IPS-20b (cell line): ENCODE measurements around the gene SDCCAG8.

Experiments used
- H3K27ac ChIP-seq: one replicate; pipeline ENCODE4 v1.5.1; 2013; ENCODE audit warnings: low read length
- H3K27me3 ChIP-seq: 2 replicates; pipeline ENCODE4 v1.6.1; 2013; ENCODE audit warnings: mild to moderate bottlenecking, low read length, inconsistent platforms; ENCODE audit not compliant: insufficient read depth
- H3K36me3 ChIP-seq: 2 replicates; pipeline ENCODE4 v1.6.1; 2013; ENCODE audit warnings: low read depth, mild to moderate bottlenecking, inconsistent platforms, low read length, moderate library complexity; ENCODE audit not compliant: insufficient read depth
- H3K4me1 ChIP-seq: 2 replicates; pipeline ENCODE4 v1.6.1; 2013; ENCODE audit warnings: mild to moderate bottlenecking, control low read depth, inconsistent platforms, low read length, moderate library complexity; ENCODE audit not compliant: insufficient read depth
- H3K4me3 ChIP-seq: 2 replicates; pipeline ENCODE4 v1.5.1; 2013; ENCODE audit warnings: mild to moderate bottlenecking, low read length, inconsistent platforms
- H3K9ac ChIP-seq: 2 replicates; pipeline ENCODE4 v1.6.1; 2013; ENCODE audit warnings: low read depth, mild to moderate bottlenecking, inconsistent platforms, low read length, moderate library complexity
- H3K9me3 ChIP-seq: 2 replicates; pipeline ENCODE4 v1.6.1; 2013; ENCODE audit warnings: mild to moderate bottlenecking, low read depth, low read length, inconsistent platforms; ENCODE audit not compliant: insufficient read depth

Gene SDCCAG8

GRCh38 chr1:243269461-243269801, 13.6 kb downstream of the SDCCAG8 start:
- H3K27me3 ChIP-seq, result no peaks in the 10 kb centered on the region
- no peaks in the 10 kb centered on the region for H3K36me3 ChIP-seq
- peaks cover 6% of the 10 kb centered on the region; the same call in 1 of the 2 replicates for H3K4me1 ChIP-seq
- H3K4me3 ChIP-seq, result no peak overlapping the region
- H3K9ac ChIP-seq, result no peak overlapping the region; the same call in 1 of the 2 replicates
- no peak overlapping the region for H3K27ac ChIP-seq
- H3K9me3 ChIP-seq, result no peaks in the 10 kb centered on the region

- Histone ChIP-seq H3K27me3 (no peaks in the 10 kb centered on the region), H3K27ac (no peak overlapping the region), H3K4me3 (no peak overlapping the region), H3K36me3 (no peaks in the 10 kb centered on the region; the same call in 1 of the 2 replicates), H3K4me1 (peaks cover 6% of the 10 kb centered on the region; the same call in 1 of the 2 replicates), H3K9me3 (no peaks in the 10 kb centered on the region), H3K9ac (no peak overlapping the region)
These were observed 14.4 kb downstream of the SDCCAG8 start for GRCh38 chr1:243270097-243270864.

- Histone ChIP-seq H3K4me1 (peaks cover 6% of the 10 kb centered on the region; the same call in 1 of the 2 replicates), H3K36me3 (no peaks in the 10 kb centered on the region; the same call in 1 of the 2 replicates), H3K27me3 (no peaks in the 10 kb centered on the region), H3K9me3 (no peaks in the 10 kb centered on the region), H3K27ac (no peak overlapping the region), H3K4me3 (no peak overlapping the region), H3K9ac (no peak overlapping the region)
These were observed 16.2 kb downstream of the SDCCAG8 start for GRCh38 chr1:243271996-243272395.

GRCh38 chr1:243272401-243272800, 16.6 kb downstream of the SDCCAG8 start:
- no peaks in the 10 kb centered on the region; the same call in 1 of the 2 replicates for H3K36me3 ChIP-seq

GRCh38 chr1:243273506-243273905, 17.7 kb downstream of the SDCCAG8 start:
- Histone ChIP-seq H3K9ac (no peak overlapping the region), H3K9me3 (no peaks in the 10 kb centered on the region), H3K36me3 (no peaks in the 10 kb centered on the region; the same call in 1 of the 2 replicates), H3K4me3 (no peak overlapping the region), H3K27ac (no peak overlapping the region), H3K4me1 (peaks cover 6% of the 10 kb centered on the region; the same call in 1 of the 2 replicates), H3K27me3 (no peaks in the 10 kb centered on the region)

More at GRCh38 chr1:243272401-243272800, 16.6 kb downstream of the SDCCAG8 start:
- no peak overlapping the region for H3K9ac ChIP-seq
- no peaks in the 10 kb centered on the region for H3K9me3 ChIP-seq
- H3K4me3 ChIP-seq, result no peak overlapping the region
- H3K27me3 ChIP-seq, result no peaks in the 10 kb centered on the region
- no peak overlapping the region for H3K27ac ChIP-seq
- H3K4me1 ChIP-seq, result peaks cover 6% of the 10 kb centered on the region; the same call in 1 of the 2 replicates

- no peak overlapping the region for H3K9ac ChIP-seq
- H3K4me1 ChIP-seq, result peaks cover 6% of the 10 kb centered on the region; the same call in 1 of the 2 replicates
- no peaks in the 10 kb centered on the region for H3K9me3 ChIP-seq
- H3K27me3 ChIP-seq, result no peaks in the 10 kb centered on the region
- H3K27ac ChIP-seq, result no peak overlapping the region
- no peak overlapping the region for H3K4me3 ChIP-seq
- no peaks in the 10 kb centered on the region; the same call in 1 of the 2 replicates for H3K36me3 ChIP-seq
These were observed 18.1 kb downstream of the SDCCAG8 start for GRCh38 chr1:243273945-243274344.

- no peaks in the 10 kb centered on the region; the same call in 1 of the 2 replicates for H3K36me3 ChIP-seq
- no peaks in the 10 kb centered on the region for H3K4me1 ChIP-seq
- H3K9ac ChIP-seq, result no peak overlapping the region
- no peak overlapping the region for H3K4me3 ChIP-seq
- H3K27ac ChIP-seq, result no peak overlapping the region
- no peaks in the 10 kb centered on the region for H3K27me3 ChIP-seq
- no peaks in the 10 kb centered on the region for H3K9me3 ChIP-seq
These were observed 19.5 kb downstream of the SDCCAG8 start for GRCh38 chr1:243275316-243275715.

- no peak overlapping the region for H3K9ac ChIP-seq
- peaks cover 6% of the 10 kb centered on the region; the same call in 1 of the 2 replicates for H3K4me1 ChIP-seq
- no peak overlapping the region for H3K27ac ChIP-seq
- no peaks in the 10 kb centered on the region for H3K9me3 ChIP-seq
- no peaks in the 10 kb centered on the region for H3K36me3 ChIP-seq
- no peaks in the 10 kb centered on the region for H3K27me3 ChIP-seq
- no peak overlapping the region for H3K4me3 ChIP-seq
These were observed 24.8 kb downstream of the SDCCAG8 start for GRCh38 chr1:243280571-243281129.

- no peak overlapping the region for H3K27ac ChIP-seq
- H3K9me3 ChIP-seq, result no peaks in the 10 kb centered on the region
- peaks cover 6% of the 10 kb centered on the region; the same call in 1 of the 2 replicates for H3K4me1 ChIP-seq
- no peaks in the 10 kb centered on the region for H3K27me3 ChIP-seq
- H3K4me3 ChIP-seq, result no peak overlapping the region
- H3K36me3 ChIP-seq, result no peaks in the 10 kb centered on the region
- no peak overlapping the region for H3K9ac ChIP-seq
These were observed 25.8 kb downstream of the SDCCAG8 start for GRCh38 chr1:243281672-243282071.

- no peak overlapping the region for H3K27ac ChIP-seq
These were observed 30.7 kb downstream of the SDCCAG8 start for GRCh38 chr1:243286409-243287122.

GRCh38 chr1:243287123-243287460, 31.3 kb downstream of the SDCCAG8 start:
- Histone ChIP-seq H3K4me1 (peaks cover 6% of the 10 kb centered on the region; the same call in 1 of the 2 replicates), H3K9me3 (no peaks in the 10 kb centered on the region), H3K27me3 (no peaks in the 10 kb centered on the region), H3K36me3 (no peaks in the 10 kb centered on the region), H3K27ac (no peak overlapping the region), H3K4me3 (no peak overlapping the region), H3K9ac (no peak overlapping the region)

More at GRCh38 chr1:243286409-243287122, 30.7 kb downstream of the SDCCAG8 start:
- peaks cover 6% of the 10 kb centered on the region; the same call in 1 of the 2 replicates for H3K4me1 ChIP-seq
- H3K36me3 ChIP-seq, result no peaks in the 10 kb centered on the region
- H3K9me3 ChIP-seq, result no peaks in the 10 kb centered on the region
- no peaks in the 10 kb centered on the region for H3K27me3 ChIP-seq
- no peak overlapping the region for H3K4me3 ChIP-seq
- H3K9ac ChIP-seq, result no peak overlapping the region
